GM10266 (cell line): Measurements from ENCODE around the gene DBF4B.

Experiments
- DNase-seq: peaks from one replicate; pipeline ENCODE4 v3.0.0; 2012; ENCODE audit errors: extremely low spot score
- TF ChIP-seq, protein P1 (sequence below): IDR thresholded peaks from 2 replicates; pipeline ENCODE4 v1.5.1; 2012; ENCODE audit warnings: mild to moderate bottlenecking, low read depth; ENCODE audit not compliant: control insufficient read depth, insufficient read depth; ENCODE audit errors: missing control alignments

The DBF4B gene

DNA sequence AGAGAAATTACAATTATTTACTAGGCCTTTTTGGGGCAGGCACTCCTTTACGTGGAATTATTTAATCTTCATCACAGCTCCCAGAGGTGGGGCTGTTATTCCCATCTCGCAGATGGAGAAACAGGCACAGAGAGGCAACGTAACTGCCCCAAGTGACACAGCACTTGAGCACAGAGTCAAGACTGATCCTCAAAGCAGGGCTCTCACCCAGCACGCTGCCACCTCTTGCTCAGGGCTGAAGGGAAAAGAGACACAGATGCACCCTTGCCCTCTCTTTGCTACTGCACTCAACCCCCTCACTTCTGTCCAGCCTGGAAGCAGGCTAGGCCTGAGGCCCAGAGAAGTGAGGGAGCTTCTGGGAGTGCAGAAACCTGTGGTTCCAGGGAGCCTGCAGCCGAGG, 54.7 kb downstream of the DBF4B start:
- TF ChIP-seq, protein P1, sequence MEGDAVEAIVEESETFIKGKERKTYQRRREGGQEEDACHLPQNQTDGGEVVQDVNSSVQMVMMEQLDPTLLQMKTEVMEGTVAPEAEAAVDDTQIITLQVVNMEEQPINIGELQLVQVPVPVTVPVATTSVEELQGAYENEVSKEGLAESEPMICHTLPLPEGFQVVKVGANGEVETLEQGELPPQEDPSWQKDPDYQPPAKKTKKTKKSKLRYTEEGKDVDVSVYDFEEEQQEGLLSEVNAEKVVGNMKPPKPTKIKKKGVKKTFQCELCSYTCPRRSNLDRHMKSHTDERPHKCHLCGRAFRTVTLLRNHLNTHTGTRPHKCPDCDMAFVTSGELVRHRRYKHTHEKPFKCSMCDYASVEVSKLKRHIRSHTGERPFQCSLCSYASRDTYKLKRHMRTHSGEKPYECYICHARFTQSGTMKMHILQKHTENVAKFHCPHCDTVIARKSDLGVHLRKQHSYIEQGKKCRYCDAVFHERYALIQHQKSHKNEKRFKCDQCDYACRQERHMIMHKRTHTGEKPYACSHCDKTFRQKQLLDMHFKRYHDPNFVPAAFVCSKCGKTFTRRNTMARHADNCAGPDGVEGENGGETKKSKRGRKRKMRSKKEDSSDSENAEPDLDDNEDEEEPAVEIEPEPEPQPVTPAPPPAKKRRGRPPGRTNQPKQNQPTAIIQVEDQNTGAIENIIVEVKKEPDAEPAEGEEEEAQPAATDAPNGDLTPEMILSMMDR: no peak
- no peak for DNase-seq

DNA sequence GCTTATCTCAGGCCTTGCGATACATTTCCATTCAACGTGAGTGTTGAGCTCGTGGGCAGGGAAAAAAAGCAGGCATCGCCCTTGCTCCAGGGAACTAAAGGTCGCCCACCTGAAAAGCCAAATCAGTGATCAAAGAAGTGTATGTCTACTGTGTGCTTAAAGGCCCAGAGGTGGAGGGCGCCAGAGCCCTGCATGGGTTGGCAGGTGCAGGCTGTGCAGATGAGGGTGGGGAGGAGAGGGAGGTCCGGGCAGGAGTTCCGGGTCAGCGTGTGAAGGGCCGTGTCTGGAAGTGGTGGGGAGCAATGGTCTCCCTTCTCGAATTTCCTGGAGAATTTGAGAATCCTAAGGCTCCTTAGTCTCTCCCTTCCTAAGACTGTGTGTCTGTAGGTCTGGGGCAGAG, 57.5 kb downstream of the DBF4B start:
- TF ChIP-seq, protein P1: no peak
- DNase-seq: no peak

DNA sequence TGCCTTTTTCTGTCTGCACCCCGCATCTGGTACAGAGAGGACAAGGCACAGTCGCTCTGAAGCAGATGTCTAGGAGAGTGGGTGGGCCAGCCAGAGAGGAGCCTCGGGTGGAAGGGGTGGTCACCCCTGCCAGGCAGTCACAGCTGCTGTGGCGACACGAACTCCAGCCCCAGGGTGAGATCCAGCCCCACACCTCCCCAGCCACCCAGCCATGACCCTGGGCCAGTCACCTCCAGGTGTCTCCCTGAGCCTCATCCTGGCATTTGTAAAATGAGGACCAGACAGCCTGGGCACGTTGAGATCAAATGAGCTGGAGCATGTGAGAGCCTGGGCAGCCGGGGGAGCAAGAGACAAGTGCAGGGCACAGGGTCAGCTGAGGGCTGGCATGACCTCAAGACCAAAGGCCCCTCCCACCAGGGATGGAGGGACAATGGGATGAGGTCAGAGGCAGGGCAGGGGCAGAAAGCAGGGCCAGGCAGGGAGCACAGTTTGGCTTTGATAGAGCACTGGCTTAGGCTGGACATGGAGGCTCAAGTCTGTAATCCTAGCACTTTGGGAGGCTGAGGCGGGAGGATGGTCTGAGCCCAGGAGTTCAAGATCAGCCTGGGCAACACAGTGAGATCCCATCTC, 58.1 kb downstream of the DBF4B start:
- TF ChIP-seq, protein P1: no peak
- no peak for DNase-seq

DNA sequence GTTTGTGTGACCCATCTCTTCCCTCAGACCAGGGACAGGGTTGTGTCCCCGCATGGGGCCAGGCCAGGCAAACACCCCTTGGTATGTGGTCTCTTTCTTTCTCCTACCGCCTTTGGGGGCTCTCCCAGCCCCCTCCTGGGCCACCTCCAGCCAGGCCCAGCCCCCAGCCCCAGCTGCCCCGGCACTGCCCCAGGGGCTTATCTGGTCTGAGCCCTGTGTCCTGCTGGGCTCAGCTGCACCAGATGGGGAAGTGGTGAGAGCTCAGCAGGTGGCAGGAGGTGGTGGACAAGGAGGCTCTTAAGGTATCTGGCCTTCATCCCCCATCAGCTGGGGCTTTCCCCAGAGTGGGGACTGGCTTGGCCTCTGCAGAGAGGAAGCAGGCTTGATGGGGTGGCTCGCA, 59.0 kb downstream of the DBF4B start:
- peak; percentile 43 for DNase-seq
- TF ChIP-seq, protein P1: no peak

DNA sequence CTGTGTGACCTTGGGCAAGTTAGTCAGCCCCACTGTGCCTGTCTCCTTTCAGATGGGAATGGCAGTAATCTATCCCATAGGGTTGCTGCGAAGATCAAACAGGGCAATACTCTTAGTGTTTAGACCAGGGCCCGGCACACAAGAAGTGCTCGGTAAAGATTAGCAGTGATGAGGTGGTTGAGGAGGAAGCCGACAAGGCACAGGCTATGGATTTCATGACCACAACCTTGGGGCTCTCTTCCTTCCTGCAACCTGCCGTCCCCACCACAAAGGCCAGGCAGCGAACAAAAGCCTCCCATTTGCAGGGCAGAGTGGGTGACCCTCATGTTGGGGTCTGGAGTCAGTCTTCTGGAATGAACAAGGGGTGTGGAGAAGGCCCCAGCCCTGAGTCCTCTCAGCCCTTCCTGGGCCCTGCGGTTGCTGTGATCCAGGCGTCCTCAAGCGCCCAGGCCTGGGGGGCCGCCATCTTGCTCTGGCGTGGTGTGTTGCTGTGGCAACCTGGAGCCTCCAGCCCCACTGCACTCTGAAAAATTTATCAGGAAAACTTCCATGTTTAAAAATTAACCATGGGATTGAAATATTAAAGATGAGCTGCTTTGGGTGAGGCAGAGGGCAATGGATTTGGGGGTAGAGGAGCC, 60.2 kb downstream of the DBF4B start:
- TF ChIP-seq, protein P1: no peak
- DNase-seq: no peak

DNA sequence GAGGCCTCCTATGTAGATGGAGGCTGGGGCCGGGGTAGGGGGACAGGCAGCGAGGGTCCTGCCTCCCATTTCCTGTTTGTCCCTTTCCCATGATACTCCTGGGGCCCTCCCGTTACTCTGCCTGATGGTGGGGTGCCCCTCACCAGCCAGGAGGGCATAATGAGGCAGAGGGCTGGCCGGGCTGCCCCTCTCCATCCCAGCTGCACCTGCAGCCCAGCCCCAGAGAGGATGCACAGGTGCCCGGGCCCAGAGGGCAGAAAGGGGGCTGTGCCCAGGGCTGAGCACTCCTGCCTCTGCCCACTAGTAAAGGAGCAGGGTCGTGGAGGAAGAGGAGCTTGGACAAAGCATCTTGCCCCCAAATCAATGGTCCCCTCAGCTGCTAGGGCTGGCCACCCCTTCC, 60.8 kb downstream of the DBF4B start:
- TF ChIP-seq, protein P1: no peak
- DNase-seq: no peak

DNA sequence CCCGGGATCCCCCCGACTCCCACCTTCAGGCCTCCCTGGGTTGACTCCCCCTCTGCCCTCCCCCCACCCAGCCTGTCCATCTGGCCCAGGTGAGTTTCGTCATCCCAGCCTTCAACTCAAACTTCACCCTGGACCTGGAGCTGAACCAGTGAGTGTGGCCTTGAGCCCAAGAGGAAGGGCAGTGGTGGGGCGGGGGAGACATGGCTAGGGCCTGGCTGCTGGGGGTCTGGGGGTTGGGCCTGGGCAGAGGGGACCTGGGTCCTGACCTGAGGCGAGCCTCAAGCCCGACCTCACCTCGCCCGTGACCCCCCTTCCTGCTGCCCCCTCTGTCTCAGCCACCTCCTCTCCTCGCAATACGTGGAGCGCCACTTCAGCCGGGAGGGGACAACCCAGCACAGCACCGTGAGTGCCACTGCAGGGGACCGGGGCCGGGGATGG, 61.2 kb downstream of the DBF4B start:
- DNase-seq: no peak
- TF ChIP-seq, protein P1: no peak
